Activated T-helper 1 cell treated with anti-CD3 and anti-CD28 coated beads, Interleukin-12 subunit alpha, Interleukin-12 subunit beta, Interleukin-2, Interleukin-4 antibody, amounts not matched to agents 30 ng/mL and 10 ng/mL and 1 ng/mL, durations not matched to agents 14 hours and 24 hours and 36 hours (primary cell): ENCODE measurements around the gene PEDS1. TPM values are rescaled to one million over a fixed set of nuclear protein-coding genes. Genes with fewer than 3 reads are reported as not detected.
"Not testable (repeated sequence)": the region's sequence is repeated elsewhere in the genome, so short reads cannot be mapped to it uniquely, and the experiment has no call there.

ENCODE experiments used
- DNase-seq: peaks from one replicate; pipeline ENCODE4 v3.0.0; 2021; ENCODE audit warnings: low spot score
- H3K27ac Mint-ChIP-seq: one replicate; pipeline ENCODE4 v1.8.0; 2021; ENCODE audit warnings: mild to moderate bottlenecking, mixed read lengths
- H3K27me3 Mint-ChIP-seq: one replicate; pipeline ENCODE4 v1.8.0; 2022; ENCODE audit warnings: mild to moderate bottlenecking, moderate library complexity, mixed read lengths; ENCODE audit not compliant: insufficient read depth
- H3K36me3 Mint-ChIP-seq: one replicate; pipeline ENCODE4 v1.8.0; 2021; ENCODE audit warnings: low read depth, mixed read lengths
- H3K4me1 Mint-ChIP-seq: one replicate; pipeline ENCODE4 v1.8.0; 2021; ENCODE audit warnings: low read depth, mixed read lengths
- H3K4me3 Mint-ChIP-seq: one replicate; pipeline ENCODE4 v1.8.0; 2021; ENCODE audit warnings: mild to moderate bottlenecking, moderate library complexity, mixed read lengths
- H3K9me3 Mint-ChIP-seq: one replicate; pipeline ENCODE4 v1.8.0; 2021; ENCODE audit warnings: mixed read lengths
- intact Hi-C: fragments of 100-400 bp; cut with micrococcal nuclease; formaldehyde crosslinking; loops from one replicate; pipeline ENCODE4 v1.15.1; 2024
- total RNA-seq: library from RNA; stranded (reverse); gene quantifications from 2 replicates; pipeline ENCODE4 v1.2.3, GENCODE V29; 2022

PEDS1 gene
- total RNA-seq, 1 donor from 2014 or later = 33.4 TPM

- intact Hi-C loops = loop anchor here (1.0 to 2.0 kb wide), 6 partner anchors 16 to 190 kb away; partner anchors contain the start of genes PEDS1 and UBE2V1
- peak; percentile 64 for DNase-seq
- peaks cover 19% of the 10 kb centered on the region for H3K4me1 Mint-ChIP-seq
- H3K27ac Mint-ChIP-seq = no peak overlapping the region
- peaks cover 13% of the 10 kb centered on the region for H3K27me3 Mint-ChIP-seq
- H3K4me3 Mint-ChIP-seq = no peak overlapping the region
- H3K36me3 Mint-ChIP-seq = peaks cover 1% of the 10 kb centered on the region
- peaks cover 4% of the 10 kb centered on the region for H3K9me3 Mint-ChIP-seq
Observed at GRCh38 chr20:50169329-50169823, 15.9 kb upstream of the PEDS1 start.

GRCh38 chr20:50165684-50166554 lies 12.4 kb upstream of the PEDS1 start:
- Mint-ChIP-seq H3K36me3 (peaks cover 1% of the 10 kb centered on the region), H3K9me3 (peaks cover 4% of the 10 kb centered on the region), H3K27me3 (peaks cover 5% of the 10 kb centered on the region), H3K4me1 (peaks cover 19% of the 10 kb centered on the region), H3K27ac (peak overlapping the region; percentile 89), H3K4me3 (peak overlapping the region; percentile 69)
- intact Hi-C loops = no loop called here
- DNase-seq = peak; percentile 71

GRCh38 chr20:50163570-50164317 lies 10.2 kb upstream of the PEDS1 start:
- no peaks in the 10 kb centered on the region for H3K36me3 Mint-ChIP-seq
- no peak for DNase-seq
- H3K4me3 Mint-ChIP-seq = no peak overlapping the region
- H3K27ac Mint-ChIP-seq = no peak overlapping the region
- no peaks in the 10 kb centered on the region for H3K9me3 Mint-ChIP-seq
- H3K4me1 Mint-ChIP-seq = peaks cover 13% of the 10 kb centered on the region
- intact Hi-C loops = no loop called here
- H3K27me3 Mint-ChIP-seq = peaks cover 5% of the 10 kb centered on the region

DNA sequence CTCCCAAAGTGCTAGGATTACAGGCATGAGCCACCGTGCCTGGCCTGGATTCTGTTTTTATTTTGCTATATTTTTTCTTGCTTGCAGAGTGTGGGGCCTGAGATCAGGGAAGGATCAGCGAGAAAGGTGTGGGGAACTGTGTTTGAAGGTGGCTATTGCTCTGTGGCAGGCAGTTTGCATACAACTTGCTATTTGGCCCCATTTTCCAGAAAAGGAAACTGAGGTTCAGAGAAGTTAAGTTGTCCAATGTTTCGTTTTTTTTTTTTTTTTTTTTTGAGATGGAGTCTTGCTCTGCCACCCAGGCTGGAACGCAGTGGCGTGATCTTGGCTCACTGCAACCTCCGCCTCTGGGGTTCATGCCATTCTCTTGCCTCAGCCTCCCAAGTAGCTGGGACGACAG lies 8.0 kb upstream of the PEDS1 start:
- H3K36me3 Mint-ChIP-seq, DNase-seq, H3K9me3 Mint-ChIP-seq, H3K27me3 Mint-ChIP-seq, H3K4me3 Mint-ChIP-seq, intact Hi-C loops, H3K27ac Mint-ChIP-seq: not testable (repeated sequence)
- H3K4me1 Mint-ChIP-seq = peaks cover 12% of the 10 kb centered on the region

- no peaks in the 10 kb centered on the region for H3K9me3 Mint-ChIP-seq
- peaks cover 54% of the 10 kb centered on the region for H3K4me1 Mint-ChIP-seq
- no peak for DNase-seq
- H3K27ac Mint-ChIP-seq = peak overlapping the region; percentile 79
- peaks cover 12% of the 10 kb centered on the region for H3K36me3 Mint-ChIP-seq
- intact Hi-C loops = loop anchor here (1.0 to 5.0 kb wide), 3 partner anchors 16 to 216 kb away; partner anchors contain the start of gene RNF114
- H3K4me3 Mint-ChIP-seq = peak overlapping the region; percentile 87
- H3K27me3 Mint-ChIP-seq = peaks cover 2% of the 10 kb centered on the region
Observed at GRCh38 chr20:50153153-50153499, 397 bp downstream of the PEDS1 start.

DNA sequence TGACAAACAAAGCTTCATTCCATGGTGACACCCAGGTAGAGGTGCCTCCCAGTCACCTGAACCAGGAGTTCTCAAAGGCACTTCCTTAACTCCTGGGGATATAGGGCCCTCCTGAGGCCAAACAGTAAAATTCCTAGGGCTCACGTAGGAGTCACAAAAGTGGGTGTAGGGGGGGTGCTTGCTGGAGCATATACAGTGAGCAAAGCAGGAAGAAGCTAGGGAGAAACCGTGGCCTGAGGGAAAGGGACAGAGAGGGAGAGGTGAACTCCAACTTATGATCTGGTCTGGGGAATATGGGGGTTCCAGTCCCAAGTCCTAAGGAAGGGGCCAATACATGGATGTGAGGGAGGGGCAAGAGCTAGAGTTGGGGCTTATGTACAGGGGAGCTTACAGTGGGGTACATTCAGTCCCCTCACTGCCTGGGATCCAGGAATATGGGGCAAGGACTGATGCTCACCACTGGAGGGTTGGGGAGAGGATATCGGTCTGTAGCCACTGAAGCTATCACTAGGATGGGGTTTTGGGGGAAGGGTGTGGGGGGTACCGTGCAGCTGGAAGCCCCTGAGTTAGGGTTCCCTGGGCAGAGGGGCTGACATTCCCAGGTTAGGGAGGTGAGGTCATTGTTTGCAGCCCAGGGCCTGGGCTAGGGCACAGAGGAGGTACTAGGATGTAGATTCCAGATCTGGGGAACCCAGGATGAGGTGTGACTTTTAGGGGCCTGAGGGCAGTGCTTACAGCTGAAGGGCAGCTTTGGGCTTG lies 950 bp downstream of the PEDS1 start:
- H3K9me3 Mint-ChIP-seq = no peaks in the 10 kb centered on the region
- no peaks in the 10 kb centered on the region for H3K27me3 Mint-ChIP-seq
- intact Hi-C loops = loop anchor here (1.0 to 5.0 kb wide), 3 partner anchors 17 to 215 kb away; partner anchors contain the start of gene RNF114
- H3K36me3 Mint-ChIP-seq = peaks cover 12% of the 10 kb centered on the region
- H3K27ac Mint-ChIP-seq = peak overlapping the region; percentile 79
- H3K4me3 Mint-ChIP-seq = peak overlapping the region; percentile 87
- DNase-seq = no peak
- peaks cover 59% of the 10 kb centered on the region for H3K4me1 Mint-ChIP-seq

DNA sequence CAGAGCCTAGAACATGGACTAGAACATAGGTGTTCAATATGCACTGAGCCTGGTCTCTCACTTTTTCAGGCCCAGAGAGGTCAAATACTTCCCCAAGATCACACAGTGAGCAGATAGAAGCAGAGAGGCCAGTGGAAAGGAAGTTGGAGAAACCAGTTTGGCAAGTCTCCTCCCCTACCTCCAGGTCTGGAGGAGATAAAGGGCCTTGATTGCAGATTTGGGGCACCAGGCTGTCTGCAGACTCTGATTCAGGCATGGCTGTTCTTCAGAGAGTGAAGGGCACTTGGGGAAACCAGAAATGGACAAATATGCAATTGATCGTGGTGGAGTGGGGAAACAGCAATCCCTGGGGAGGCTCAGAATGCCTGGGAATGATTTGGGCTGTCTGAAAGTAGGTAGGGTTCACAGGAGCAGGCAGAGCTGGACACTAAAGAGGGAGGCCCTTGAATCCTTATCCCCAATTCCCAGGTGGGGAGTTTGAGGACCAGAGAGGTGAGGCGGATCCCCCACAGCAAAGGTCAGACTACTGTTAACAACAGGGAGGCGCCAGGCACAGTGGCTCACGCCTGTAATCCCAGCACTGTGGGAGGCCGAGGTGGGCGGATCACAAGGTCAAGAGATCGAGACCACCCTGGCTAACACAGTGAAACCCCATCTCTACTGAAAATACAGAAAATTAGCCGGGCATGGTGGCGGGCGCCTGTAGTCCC lies 2.3 kb downstream of the PEDS1 start:
- Mint-ChIP-seq H3K27me3 (no peaks in the 10 kb centered on the region), H3K36me3 (peaks cover 12% of the 10 kb centered on the region), H3K9me3 (no peaks in the 10 kb centered on the region), H3K4me1 (peaks cover 73% of the 10 kb centered on the region), H3K4me3 (peak overlapping the region; percentile 87), H3K27ac (peak overlapping the region; percentile 67)
- no peak for DNase-seq
- intact Hi-C loops = loop anchor here (5.0 kb wide), 1 partner anchor 214 kb away; the partner anchor contains the start of gene RNF114

- no peaks in the 10 kb centered on the region for H3K27me3 Mint-ChIP-seq
- H3K27ac Mint-ChIP-seq = peak overlapping the region; percentile 70
- H3K9me3 Mint-ChIP-seq = no peaks in the 10 kb centered on the region
- intact Hi-C loops = loop anchor here (5.0 kb wide), 1 partner anchor 212 kb away; the partner anchor contains the start of gene RNF114
- H3K4me1 Mint-ChIP-seq = peaks cover 82% of the 10 kb centered on the region
- no peak overlapping the region for H3K4me3 Mint-ChIP-seq
- no peak for DNase-seq
- H3K36me3 Mint-ChIP-seq = peaks cover 14% of the 10 kb centered on the region
Observed at GRCh38 chr20:50149481-50150254, 3.9 kb downstream of the PEDS1 start.

DNA sequence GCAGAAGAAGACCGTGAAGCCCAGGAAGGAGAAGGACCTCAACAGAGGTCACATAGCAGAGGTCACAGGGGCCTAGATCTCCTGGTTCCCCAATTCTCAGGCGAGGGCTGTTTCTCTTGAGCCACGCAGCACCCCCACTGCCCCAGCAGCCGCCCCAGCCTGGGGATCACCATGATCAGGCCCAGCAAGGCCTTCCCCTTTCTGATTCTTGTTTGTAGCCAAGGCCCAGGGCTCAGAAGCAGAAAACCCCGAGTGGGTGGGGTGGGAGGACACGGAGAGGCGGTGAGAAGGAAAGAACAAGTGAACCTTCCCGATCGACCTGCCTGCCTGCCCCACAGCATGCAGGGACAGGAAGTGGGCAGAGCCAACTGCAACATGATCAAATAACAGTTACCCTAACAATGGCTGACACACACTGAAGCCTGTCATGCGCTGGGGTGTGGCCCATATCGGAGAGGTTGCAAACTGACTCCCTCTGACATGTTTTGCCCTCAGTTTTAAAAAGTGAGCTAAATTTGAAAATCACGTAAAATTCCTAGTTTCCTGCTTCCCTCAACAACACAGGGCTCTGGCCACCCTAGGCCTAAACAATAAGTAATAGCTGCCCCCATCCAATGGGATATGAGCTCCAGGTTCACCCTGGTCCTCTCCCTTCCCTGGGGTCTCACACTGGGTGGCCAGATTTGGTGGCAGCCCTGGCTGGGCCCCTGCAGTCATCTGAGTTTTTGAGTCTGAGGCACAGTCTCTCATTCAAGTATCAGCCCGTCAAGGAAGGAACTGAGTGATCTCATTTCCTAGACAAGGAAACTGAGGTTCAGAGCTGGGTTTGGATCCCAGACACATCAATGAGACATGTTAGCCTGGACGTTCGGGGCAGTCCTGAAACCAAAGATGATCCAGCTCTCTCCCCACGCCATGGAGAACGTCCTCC lies 6.5 kb downstream of the PEDS1 start:
- peaks cover 74% of the 10 kb centered on the region for H3K4me1 Mint-ChIP-seq
- H3K27me3 Mint-ChIP-seq = no peaks in the 10 kb centered on the region
- peaks cover 25% of the 10 kb centered on the region for H3K36me3 Mint-ChIP-seq
- peak overlapping the region; percentile 95 for H3K27ac Mint-ChIP-seq
- H3K9me3 Mint-ChIP-seq = no peaks in the 10 kb centered on the region
- peak; percentile 79 for DNase-seq
- intact Hi-C loops = loop anchor here (1.0 kb wide), 2 partner anchors 22 to 32 kb away; no protein-coding TSS in a partner anchor
- H3K4me3 Mint-ChIP-seq = peak overlapping the region; percentile 75

- H3K27me3 Mint-ChIP-seq = no peaks in the 10 kb centered on the region
- peaks cover 27% of the 10 kb centered on the region for H3K36me3 Mint-ChIP-seq
- H3K4me1 Mint-ChIP-seq = peaks cover 73% of the 10 kb centered on the region
- intact Hi-C loops = no loop called here
- H3K27ac Mint-ChIP-seq = peak overlapping the region; percentile 95
- peak overlapping the region; percentile 75 for H3K4me3 Mint-ChIP-seq
- H3K9me3 Mint-ChIP-seq = no peaks in the 10 kb centered on the region
- DNase-seq = no peak
Observed at GRCh38 chr20:50146214-50146613, 7.3 kb downstream of the PEDS1 start.
